AG09309 (cell line): ENCODE measurements around the gene ABHD12.

Experiments used
- DNase-seq: peaks from one replicate; pipeline ENCODE4 v3.0.0-alpha.2; 2010; ENCODE audit warnings: low read depth
- H3K4me3 ChIP-seq: 2 replicates; pipeline ENCODE4 v1.5.1; 2011; ENCODE audit warnings: mild to moderate bottlenecking, low read depth, low read length, moderate library complexity; ENCODE audit not compliant: control insufficient read depth
- CTCF ChIP-seq: IDR thresholded peaks from 2 replicates; pipeline ENCODE4 v1.5.1; 2011; ENCODE audit warnings: mild to moderate bottlenecking, low read depth, low read length, inconsistent platforms; ENCODE audit not compliant: insufficient read depth, control insufficient read depth; ENCODE audit errors: missing control alignments

Gene ABHD12

DNA sequence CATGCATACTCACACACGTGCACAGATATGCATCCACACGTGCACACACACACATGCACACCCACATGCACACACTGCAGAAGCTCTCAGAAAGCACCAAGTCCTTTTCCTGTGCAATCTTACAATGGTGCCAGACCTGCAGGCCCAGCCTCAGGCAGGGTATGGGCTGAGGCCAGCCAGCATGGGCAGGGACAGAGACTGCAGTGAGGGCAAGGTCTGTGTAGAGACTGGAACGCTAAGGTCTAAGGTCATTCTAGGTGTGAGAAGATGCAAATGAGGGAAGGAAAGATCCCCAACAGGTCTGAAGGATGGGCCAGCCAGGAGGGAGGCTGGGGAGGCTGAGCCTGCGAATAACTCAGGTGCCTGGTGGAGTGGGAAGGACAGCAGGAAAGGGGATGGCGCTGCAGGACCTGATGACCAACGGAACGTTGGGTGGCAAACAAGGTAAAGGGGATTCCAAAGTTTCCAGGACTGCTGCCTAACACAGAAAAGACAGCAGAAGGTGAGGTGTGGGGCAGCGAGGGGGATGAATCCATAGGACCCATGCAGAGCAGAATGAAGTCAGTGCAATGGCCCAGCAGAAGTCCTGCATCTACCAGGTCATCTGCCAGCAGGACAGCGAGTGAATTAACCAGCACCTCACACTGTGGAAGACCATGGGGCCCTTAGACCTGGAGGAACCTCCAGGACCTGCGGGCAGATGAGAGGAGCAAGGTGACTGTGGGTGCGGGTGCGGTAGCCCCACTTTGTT is 67.0 kb downstream of the ABHD12 start:
- no peak for DNase-seq
- no peak for TF ChIP-seq CTCF
- no peak overlapping the region for H3K4me3 ChIP-seq

DNA sequence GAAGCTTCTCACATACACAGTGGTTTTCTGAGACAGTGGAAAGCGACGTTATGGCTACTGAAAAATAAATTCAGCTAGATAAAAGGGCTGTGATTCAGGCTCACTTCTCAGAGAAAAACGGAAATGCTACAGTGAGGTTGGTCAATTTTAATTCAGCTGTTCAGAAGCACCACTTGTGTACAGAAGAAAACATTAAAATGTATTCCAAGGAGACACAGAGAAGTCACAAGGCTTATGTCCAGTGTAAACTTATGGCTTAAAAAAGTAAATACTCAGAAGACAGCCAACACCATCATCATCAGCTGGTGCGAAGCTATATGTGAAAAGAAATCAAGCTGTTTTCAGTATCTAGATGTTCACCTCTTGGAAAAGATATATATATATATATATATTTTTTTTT is 68.6 kb downstream of the ABHD12 start:
- H3K4me3 ChIP-seq: no peak overlapping the region
- TF ChIP-seq CTCF: no peak
- no peak for DNase-seq

DNA sequence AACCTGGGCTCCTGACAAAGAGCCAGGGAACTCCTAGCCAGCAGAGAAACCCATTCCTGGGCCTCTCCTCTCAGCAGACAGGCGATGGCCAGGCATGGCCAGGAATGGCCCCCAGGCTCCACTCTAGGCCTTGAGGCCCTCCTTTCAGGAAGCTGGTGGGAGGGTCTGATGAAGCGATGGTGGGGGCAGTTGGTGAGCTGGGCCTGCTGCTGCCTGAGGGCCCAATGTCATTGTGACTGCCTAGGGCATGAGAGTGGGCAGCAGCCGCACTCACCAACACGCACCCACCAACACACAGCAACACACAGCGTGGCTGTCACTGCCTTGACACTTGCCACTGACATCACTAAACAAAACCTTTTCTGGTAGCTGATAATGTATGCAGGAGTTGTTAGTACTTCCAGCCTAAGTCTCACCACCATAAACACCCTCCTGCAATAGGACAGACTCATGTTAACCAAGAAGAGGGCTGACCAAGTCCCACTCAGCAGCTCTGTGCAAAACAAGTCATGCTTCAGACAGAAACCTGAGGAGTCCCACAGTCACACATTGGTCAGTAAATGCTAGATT is 69.3 kb downstream of the ABHD12 start:
- DNase-seq: no peak
- no peak for TF ChIP-seq CTCF
- no peak overlapping the region for H3K4me3 ChIP-seq

DNA sequence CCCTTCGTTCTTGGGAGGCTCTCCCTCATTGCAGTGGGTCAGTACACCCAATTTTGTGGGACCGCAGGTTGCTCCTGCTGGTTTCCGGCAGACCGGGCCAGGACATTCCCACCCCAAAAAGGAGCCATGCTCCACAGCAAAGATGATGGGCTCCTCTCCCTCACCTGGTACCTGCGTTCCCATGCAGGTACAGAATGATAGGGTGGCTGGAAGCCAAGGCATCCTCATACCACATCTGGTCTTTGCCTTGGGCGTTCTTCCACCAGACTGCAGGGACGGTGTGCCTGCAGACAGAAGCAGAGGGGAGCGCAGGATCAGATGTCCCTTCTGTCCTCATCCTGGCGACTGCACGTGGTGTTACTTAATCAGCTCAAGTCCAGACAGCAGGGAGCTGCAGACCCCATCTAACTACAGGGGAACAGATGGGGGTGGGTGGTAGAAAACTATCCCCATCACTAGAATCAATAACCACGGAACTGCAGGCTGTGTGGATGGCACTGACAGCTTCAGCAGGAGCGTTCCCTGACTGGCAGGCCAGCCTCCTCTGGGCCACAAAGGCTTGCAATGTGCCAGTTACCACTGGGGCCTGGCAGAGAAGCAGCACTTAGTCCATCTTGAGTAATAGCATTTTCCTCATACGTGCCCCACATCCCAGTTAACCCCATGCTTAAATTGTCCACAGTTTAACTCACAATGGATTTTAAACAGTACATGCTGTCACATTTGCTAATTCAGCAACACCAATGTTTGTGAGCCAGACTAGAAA is 70.4 kb downstream of the ABHD12 start:
- no peak for DNase-seq
- TF ChIP-seq CTCF: no peak
- no peak overlapping the region for H3K4me3 ChIP-seq

- H3K4me3 ChIP-seq: no peak overlapping the region
- TF ChIP-seq CTCF: no peak
- no peak for DNase-seq
These were observed 71.2 kb downstream of the ABHD12 start for GRCh38 chr20:25319241-25320034.
